Omental fat pad (tissue), 4 donors: Measurements from ENCODE around the gene CASZ1. TPM values are rescaled to one million over a fixed set of nuclear protein-coding genes. Genes with fewer than 3 reads are reported as not detected.

ENCODE experiments used
- ATAC-seq: fragments of 150-250 bp; one replicate; pipeline ENCODE4 v1.9.1; 2016; ENCODE audit warnings: mild to moderate bottlenecking, moderate library complexity; ENCODE audit not compliant: low FRiP score
- DNase-seq: peaks from one replicate; pipeline ENCODE4 v3.0.0-alpha.2; 2019; ENCODE audit warnings: low spot score
- CTCF ChIP-seq, 3 donors: fragments of 450-650 bp; IDR thresholded peaks; one replicate each; pipeline ENCODE4 v1.5.1; 2016 to 2017; ENCODE audit warnings: antibody characterized with exemption in 3 of 3, mild to moderate bottlenecking in 3 of 3, moderate library complexity in 2 of 3
- total RNA-seq, 4 donors: library from RNA; depleted of rRNA; stranded (reverse); fragments of >200 nt; gene quantifications; one replicate each; pipeline ENCODE4 v1.1.0, GENCODE V29; 2016

Gene CASZ1
- total RNA-seq, 4 donors from 2014 or later: 2.5 to 7.9 (median 6.0) TPM

GRCh38 chr1:10617318-10617717 lies 179.1 kb downstream of the CASZ1 start:
- no peak for TF ChIP-seq CTCF (IDR thresholded peaks at IDR 0.05)
- ATAC-seq (no peak), DNase-seq (no peak)

- no peak for TF ChIP-seq CTCF (IDR thresholded peaks at IDR 0.05)
- no peak for DNase-seq
- no peak for ATAC-seq
Measured at GRCh38 chr1:10616696-10617095, 179.8 kb downstream of the CASZ1 start.

- TF ChIP-seq CTCF (IDR thresholded peaks at IDR 0.05): no peak
- DNase-seq (no peak), ATAC-seq (no peak)
Measured at GRCh38 chr1:10615932-10616671, 180.3 kb downstream of the CASZ1 start.

- DNase-seq (no peak), ATAC-seq (no peak)
- no peak for TF ChIP-seq CTCF (IDR thresholded peaks at IDR 0.05)
Measured at GRCh38 chr1:10615332-10615731, 181.1 kb downstream of the CASZ1 start.

GRCh38 chr1:10614377-10615225 lies 181.8 kb downstream of the CASZ1 start:
- DNase-seq: no peak
- no peak for ATAC-seq
- no peak for TF ChIP-seq CTCF (IDR thresholded peaks at IDR 0.05)

GRCh38 chr1:10613861-10614260 lies 182.6 kb downstream of the CASZ1 start:
- TF ChIP-seq CTCF (IDR thresholded peaks at IDR 0.05): no peak
- DNase-seq (no peak), ATAC-seq (no peak)
